GM12878 (cell line): ENCODE data around the gene GJD3. TPM values are rescaled to one million over a fixed set of nuclear protein-coding genes. Genes with fewer than 3 reads are reported as not detected.

Source experiments
- ATAC-seq: fragments of 200-7000 bp; cut with Tn5 transposase; 3 replicates; pipeline ENCODE4 v1.9.1; 2020; ENCODE audit warnings: mild to moderate bottlenecking, moderate library complexity
- BruUV-seq: library from RNA; stranded (reverse); fragments of 400-500 nt; replicated peaks from 2 replicates; lab custom pipeline; 2021; lab: Mats Ljungman, UMichigan
- CTCF ChIA-PET: fragments of 300-600 bp; sonication (Branson Sonifier 250); formaldehyde crosslinking; extraction: SDS; loops from one replicate; lab custom pipeline; 2021; ENCODE audit warnings: inconsistent platforms; lab: Yijun Ruan, JAX
- POLR2A ChIA-PET: fragments of 350-600 bp; formaldehyde crosslinking; extraction: SDS; loops from one replicate; lab custom pipeline; 2021; ENCODE audit warnings: inconsistent platforms; lab: Charles Lee
- RAD21 ChIA-PET: fragments of 300-600 bp; sonication (Branson Sonifier 250); formaldehyde crosslinking; loops from one replicate; lab custom pipeline; 2023; ENCODE audit warnings: antibody characterized with exemption; ENCODE audit not compliant: unreplicated experiment; lab: Charles Lee
- SMC1A ChIA-PET: fragments of 300-600 bp; sonication (Branson Sonifier 250); formaldehyde crosslinking; loops from one replicate; lab custom pipeline; 2023; ENCODE audit not compliant: unreplicated experiment, uncharacterized antibody; lab: Charles Lee
- DNase-seq: peaks from one replicate; pipeline ENCODE4 v3.0.0-alpha.2; 2011; ENCODE audit warnings: low read depth, low spot score
- FAIRE-seq: peaks from 3 replicates; lab custom pipeline; 2011; peaks lifted over from hg19 to GRCh38; lab: Jason Lieb, UNC
- H2AFZ ChIP-seq: 2 replicates; pipeline ENCODE4 v1.6.0; 2011; ENCODE audit warnings: low read depth, low read length, control low read depth; ENCODE audit not compliant: control insufficient read depth
- H3K27ac ChIP-seq: 2 replicates; pipeline ENCODE4 v1.5.1; 2011; ENCODE audit warnings: control low read depth; ENCODE audit not compliant: control insufficient read depth, insufficient read depth
- H3K27me3 ChIP-seq, 2 experiments: replicated peaks in 1 of 2; 2 replicates each; pipeline versions ENCODE4 v1.6.0 to v1.6.1; 2011; ENCODE audit warnings: low read length in 1 of 2; ENCODE audit not compliant: control insufficient read depth in 2 of 2, insufficient read depth in 2 of 2
- H3K36me3 ChIP-seq, 2 experiments: 2 replicates each; pipeline ENCODE4 v1.5.1; 2011; ENCODE audit warnings: low read length in 1 of 2; ENCODE audit not compliant: control insufficient read depth in 2 of 2, insufficient read depth in 2 of 2
- H3K4me1 ChIP-seq: 2 replicates; pipeline ENCODE4 v1.6.1; 2011; ENCODE audit warnings: mild to moderate bottlenecking, low read length, moderate library complexity, mixed read lengths; ENCODE audit not compliant: control insufficient read depth, insufficient read depth
- H3K4me2 ChIP-seq: 2 replicates; pipeline ENCODE4 v1.6.0; 2011; ENCODE audit warnings: control low read depth; ENCODE audit not compliant: control insufficient read depth, insufficient read depth
- H3K4me3 ChIP-seq: fragments of 200-600 bp; sonication (generic); 2 replicates; pipeline ENCODE4 v1.5.1; 2016
- H3K79me2 ChIP-seq: 2 replicates; pipeline ENCODE4 v1.6.0; 2011; ENCODE audit warnings: low read length; ENCODE audit not compliant: control insufficient read depth, insufficient read depth
- H3K9ac ChIP-seq: 2 replicates; pipeline ENCODE4 v1.8.0; 2011; ENCODE audit warnings: low read length, control low read depth, mixed read lengths; ENCODE audit not compliant: control insufficient read depth, insufficient read depth
- H3K9me3 ChIP-seq: replicated peaks from 3 replicates; pipeline ENCODE4 v1.5.1; 2011; ENCODE audit warnings: mild to moderate bottlenecking, low read length; ENCODE audit not compliant: control insufficient read depth, insufficient read depth
- H4K20me1 ChIP-seq: 2 replicates; pipeline ENCODE4 v1.6.0; 2011; ENCODE audit not compliant: control insufficient read depth, insufficient read depth
- ASH2L ChIP-seq: fragments of 300-600, 200-600 bp; sonication (generic); IDR thresholded peaks from 2 replicates; pipeline ENCODE4 v1.6.1; 2017; ENCODE audit warnings: low read depth, mild to moderate bottlenecking, borderline replicate concordance
- CREB1 ChIP-seq: IDR thresholded peaks from 2 replicates; pipeline ENCODE4 v1.6.1; 2012; ENCODE audit warnings: low read depth, mild to moderate bottlenecking, inconsistent platforms
- ETV6 ChIP-seq, 2 experiments: fragments of 450-650 bp in 1 of 2; IDR thresholded peaks in 1 of 2; conservative IDR thresholded peaks in 1 of 2; 2 replicates each; pipeline ENCODE4 v1.6.1; 2014; ENCODE audit warnings: antibody characterized with exemption in 1 of 2, borderline replicate concordance in 1 of 2, low read depth in 1 of 2, mild to moderate bottlenecking in 1 of 2, moderate library complexity in 1 of 2
- HDAC2 ChIP-seq: fragments of 200-600 bp; sonication (generic); IDR thresholded peaks from 2 replicates; pipeline ENCODE4 v1.6.1; 2017
- IKZF2 ChIP-seq, 2 experiments: fragments of 450-650 bp; IDR thresholded peaks; 2 replicates each; pipeline ENCODE4 v1.6.1; 2017; ENCODE audit warnings: mild to moderate bottlenecking in 2 of 2, moderate library complexity in 2 of 2
- IRF4 ChIP-seq: IDR thresholded peaks from 2 replicates; pipeline ENCODE4 v1.6.1; 2011; ENCODE audit warnings: low read depth, low read length
- JUND ChIP-seq: IDR thresholded peaks from 2 replicates; pipeline ENCODE4 v1.6.1; 2012; ENCODE audit warnings: low read depth, mild to moderate bottlenecking, low read length, improper control_type of control experiment, moderate library complexity
- MEF2A ChIP-seq: IDR thresholded peaks from 2 replicates; pipeline ENCODE4 v1.6.1; 2011; ENCODE audit warnings: low read depth, mild to moderate bottlenecking, low read length, moderate library complexity; ENCODE audit not compliant: insufficient read depth
- MEF2B ChIP-seq: fragments of 450-650 bp; IDR thresholded peaks from 2 replicates; pipeline ENCODE4 v1.6.1; 2018; ENCODE audit warnings: mild to moderate bottlenecking, moderate library complexity; ENCODE audit not compliant: partially characterized antibody, poor library complexity, severe bottlenecking
- NR2C1 ChIP-seq: fragments of 450-650 bp; IDR thresholded peaks from 2 replicates; pipeline ENCODE4 v1.6.1; 2017; ENCODE audit warnings: antibody characterized with exemption, mild to moderate bottlenecking, moderate library complexity
- RB1 ChIP-seq: fragments of 450-650 bp; formaldehyde crosslinking; IDR thresholded peaks from 2 replicates; pipeline ENCODE4 v1.6.1; 2017; ENCODE audit warnings: mild to moderate bottlenecking, borderline replicate concordance
- SMC3 ChIP-seq: IDR thresholded peaks from 2 replicates; pipeline ENCODE4 v1.6.1; 2011; ENCODE audit warnings: low read length, improper control_type of control experiment, borderline replicate concordance
- SRF ChIP-seq, 2 experiments: IDR thresholded peaks; 2 replicates each; pipeline ENCODE4 v1.6.1; 2011; ENCODE audit warnings: low read depth in 2 of 2, low read length in 2 of 2, mild to moderate bottlenecking in 1 of 2, moderate library complexity in 1 of 2
- TBL1XR1 ChIP-seq: IDR thresholded peaks from 2 replicates; pipeline ENCODE4 v1.6.1; 2012; ENCODE audit warnings: low read depth, low read length, improper control_type of control experiment
- TCF12 ChIP-seq: IDR thresholded peaks from 2 replicates; pipeline ENCODE4 v1.6.1; 2011; ENCODE audit warnings: low read depth, mild to moderate bottlenecking, low read length
- TCF7 ChIP-seq: IDR thresholded peaks from 2 replicates; pipeline ENCODE4 v1.6.1; 2014; ENCODE audit warnings: antibody characterized with exemption, borderline replicate concordance
- WGBS: methylation state at CpG from one replicate; pipeline ENCODE4 v1.1.6; 2016; ENCODE audit warnings: low lambda C conversion rate; ENCODE audit not compliant: insufficient replicate concordance, insufficient coverage; ENCODE audit errors: missing lambda C conversion rate; 5-methylcytosine and 5-hydroxymethylcytosine counted together
- in situ Hi-C: fragments of 300-500 bp; cut with MboI; formaldehyde crosslinking; loops from 9 replicates; pipeline ENCODE4 v1.14.3; 2018; ENCODE audit warnings: mixed read lengths
- intact Hi-C: fragments of 100-400 bp; cut with micrococcal nuclease; formaldehyde crosslinking; loops from one replicate; pipeline ENCODE4 v1.14.2; 2022; ENCODE audit not compliant: unreplicated experiment
- polyA plus RNA-seq, 11 experiments: library from polyadenylated mRNA; depleted of rRNA in 4 of 11; unstranded in 6 of 11; stranded (reverse) in 5 of 11; fragments of >200 nt; fragmentation: Nextera tagmentation in 4 of 11; fragmentation: Illumina TruSeq in 1 of 11; extraction: Ambion mirVana in 4 of 11; extraction: Trizol in 1 of 11; gene quantifications; 1 replicate in 1 of 11; 2 replicates in 10 of 11; pipeline versions ENCODE4 v1.2.1 to v1.2.3, GENCODE V29; 2011 to 2016; ENCODE audit warnings: inconsistent platforms in 2 of 11, missing spikeins in 2 of 11, low read depth in 1 of 11
- total RNA-seq, 4 experiments: library from RNA; depleted of rRNA in 3 of 4; stranded (reverse); fragments of >200 nt in 3 of 4; fragmentation: Illumina TruSeq in 1 of 4; extraction: Trizol in 1 of 4; gene quantifications; 2 replicates each; pipeline versions ENCODE4 v1.2.1 to v1.2.3, GENCODE V29; 2013 to 2021
- TF ChIP-seq, protein P1 (sequence below): fragments of 150-350 bp; IDR thresholded peaks from 2 replicates; pipeline ENCODE4 v1.6.1; 2016; ENCODE audit warnings: low read depth, low read length

Gene GJD3
- total and polyA plus RNA-seq, 10 of the 15 experiments (the other 5 are each of a cell fraction or from before 2014, with no cell fraction given): 1.6 TPM; not detected in 9

DNA sequence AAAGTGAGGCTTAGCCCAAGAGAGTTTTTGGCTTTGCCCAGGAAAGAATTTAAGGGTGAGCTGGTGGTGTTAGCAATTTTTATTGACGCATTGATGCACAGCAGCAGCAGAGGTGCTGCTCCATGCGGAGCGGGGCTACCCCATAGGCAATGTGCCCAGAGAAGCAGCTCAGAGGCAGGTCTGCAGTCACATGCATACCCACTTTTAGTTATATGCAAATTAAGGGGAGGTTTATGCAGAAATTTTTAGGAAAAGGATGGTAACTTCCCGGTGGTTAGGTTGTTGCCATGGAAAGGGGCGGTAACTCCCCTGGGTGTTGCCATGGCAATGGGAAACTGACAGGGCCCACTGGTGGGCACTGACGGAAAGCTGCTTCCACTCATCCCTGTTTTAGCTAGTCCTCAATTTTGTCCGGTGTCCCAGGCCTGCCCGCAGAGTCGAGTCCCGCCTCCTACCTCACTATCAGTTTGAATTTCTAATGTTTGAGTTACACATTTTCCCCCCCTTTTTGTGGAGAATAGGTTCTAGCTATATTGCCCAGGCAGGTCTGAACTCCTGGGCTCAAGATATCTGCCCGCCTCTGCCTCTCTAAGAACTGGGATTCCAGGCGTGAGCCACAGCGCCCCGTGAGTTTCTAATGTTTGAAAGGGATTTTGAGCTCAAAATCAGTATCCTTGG lies 10.4 kb upstream of the GJD3 start:
- in situ Hi-C loops: no loop called here
- SMC1A ChIA-PET: interaction anchor here (1.7 kb wide), 2 partner anchors 10 to 158 kb away, joined by 4 to 7 read pairs; no protein-coding TSS in a partner anchor
- POLR2A ChIA-PET: no interaction called here

More for the DNA sequence above, 10.4 kb upstream of the GJD3 start:
- no peak for DNase-seq
- intact Hi-C loops: no loop called here
- no peak overlapping the region for H3K4me3 ChIP-seq
- no peaks in the 10 kb centered on the region for H3K27me3 ChIP-seq
- ATAC-seq: no peak
- no peaks in the 10 kb centered on the region for H3K79me2 ChIP-seq
- no TSS peak for BruUV-seq
- 69% methylated on average over 14 of the region's 14 CpGs for WGBS
- H2AFZ ChIP-seq: no peak overlapping the region
- no peak overlapping the region for H3K9ac ChIP-seq
- H3K27ac ChIP-seq: no peak overlapping the region
- FAIRE-seq: no peak
- no peaks in the 10 kb centered on the region for H3K4me1 ChIP-seq
- CTCF ChIA-PET: interaction anchor here (1.9 to 2.5 kb wide), 2 partner anchors 13 to 72 kb away, joined by 4 to 5 read pairs; no protein-coding TSS in a partner anchor
- no peaks in the 10 kb centered on the region for H4K20me1 ChIP-seq
- RAD21 ChIA-PET: interaction anchor here (0.9 kb wide), 1 partner anchor 23 kb away, joined by 3 read pairs; no protein-coding TSS in a partner anchor
- H3K36me3 ChIP-seq: no peaks in the 10 kb centered on the region
- TF ChIP-seq, protein P1, sequence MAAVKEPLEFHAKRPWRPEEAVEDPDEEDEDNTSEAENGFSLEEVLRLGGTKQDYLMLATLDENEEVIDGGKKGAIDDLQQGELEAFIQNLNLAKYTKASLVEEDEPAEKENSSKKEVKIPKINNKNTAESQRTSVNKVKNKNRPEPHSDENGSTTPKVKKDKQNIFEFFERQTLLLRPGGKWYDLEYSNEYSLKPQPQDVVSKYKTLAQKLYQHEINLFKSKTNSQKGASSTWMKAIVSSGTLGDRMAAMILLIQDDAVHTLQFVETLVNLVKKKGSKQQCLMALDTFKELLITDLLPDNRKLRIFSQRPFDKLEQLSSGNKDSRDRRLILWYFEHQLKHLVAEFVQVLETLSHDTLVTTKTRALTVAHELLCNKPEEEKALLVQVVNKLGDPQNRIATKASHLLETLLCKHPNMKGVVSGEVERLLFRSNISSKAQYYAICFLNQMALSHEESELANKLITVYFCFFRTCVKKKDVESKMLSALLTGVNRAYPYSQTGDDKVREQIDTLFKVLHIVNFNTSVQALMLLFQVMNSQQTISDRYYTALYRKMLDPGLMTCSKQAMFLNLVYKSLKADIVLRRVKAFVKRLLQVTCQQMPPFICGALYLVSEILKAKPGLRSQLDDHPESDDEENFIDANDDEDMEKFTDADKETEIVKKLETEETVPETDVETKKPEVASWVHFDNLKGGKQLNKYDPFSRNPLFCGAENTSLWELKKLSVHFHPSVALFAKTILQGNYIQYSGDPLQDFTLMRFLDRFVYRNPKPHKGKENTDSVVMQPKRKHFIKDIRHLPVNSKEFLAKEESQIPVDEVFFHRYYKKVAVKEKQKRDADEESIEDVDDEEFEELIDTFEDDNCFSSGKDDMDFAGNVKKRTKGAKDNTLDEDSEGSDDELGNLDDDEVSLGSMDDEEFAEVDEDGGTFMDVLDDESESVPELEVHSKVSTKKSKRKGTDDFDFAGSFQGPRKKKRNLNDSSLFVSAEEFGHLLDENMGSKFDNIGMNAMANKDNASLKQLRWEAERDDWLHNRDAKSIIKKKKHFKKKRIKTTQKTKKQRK: no peak
- no peak for TF ChIP-seq SRF (IDR thresholded peaks at IDR 0.05; ENCODE audit: low read depth in 2 of 2, low read length in 2 of 2)
- TF ChIP-seq IRF4: no peak
- no peak for TF ChIP-seq TBL1XR1
- TF ChIP-seq JUND: no peak
- no peak for TF ChIP-seq TCF12
- TF ChIP-seq CREB1: no peak
- TF ChIP-seq IKZF2 (IDR thresholded peaks at IDR 0.05): no peak
- no peak for TF ChIP-seq RB1
- no peak for TF ChIP-seq TCF7
- no peak for TF ChIP-seq ASH2L
- no peak for TF ChIP-seq NR2C1
- TF ChIP-seq ETV6 (conservative IDR thresholded peaks at IDR 0.05 in 1 of 2, IDR thresholded peaks at IDR 0.05 in 1 of 2; ENCODE audit: borderline replicate concordance in 1 of 2, low read depth in 1 of 2): no peak
- no peak for TF ChIP-seq HDAC2
- no peak for TF ChIP-seq SMC3
- TF ChIP-seq MEF2B: no peak
- TF ChIP-seq MEF2A: no peak
- H3K9me3 ChIP-seq: peaks cover 1% of the 10 kb centered on the region; the same call in 1 of the 3 replicates
- no peak overlapping the region for H3K4me2 ChIP-seq
